ENCODE results near the gene PSMD12.
A peak's percentile ranks its signal among the peaks of the same experiment; 100 is the strongest.
"Not testable (repeated sequence)": the region's sequence is repeated elsewhere in the genome, so short reads cannot be mapped to it uniquely, and the experiment has no call there.

PSMD12 gene

DNA sequence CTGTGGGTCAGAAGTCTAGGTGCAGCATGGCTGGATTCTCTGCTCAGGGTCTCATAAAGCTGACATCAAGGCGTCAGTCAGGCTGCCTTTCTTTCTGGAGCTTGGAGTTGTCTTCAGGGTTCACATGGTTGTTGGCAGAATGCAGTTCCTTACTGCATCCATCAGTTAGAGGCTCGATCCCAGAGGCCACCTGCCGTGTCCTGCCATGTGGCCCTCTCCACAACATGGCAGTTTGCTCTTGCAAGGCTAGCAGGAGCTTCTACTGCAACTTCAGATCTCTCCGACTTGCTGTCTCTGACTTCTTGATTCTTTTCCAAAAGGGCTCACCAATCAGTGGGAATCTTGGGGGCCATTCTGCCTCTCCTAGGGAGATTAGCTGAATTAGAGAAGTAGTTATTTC, 22.6 kb upstream of the PSMD12 start:
- no peak overlapping the region for H3K4me3 ChIP-seq (ENCODE audit: low read depth, low read length)
- TF ChIP-seq, protein P1, sequence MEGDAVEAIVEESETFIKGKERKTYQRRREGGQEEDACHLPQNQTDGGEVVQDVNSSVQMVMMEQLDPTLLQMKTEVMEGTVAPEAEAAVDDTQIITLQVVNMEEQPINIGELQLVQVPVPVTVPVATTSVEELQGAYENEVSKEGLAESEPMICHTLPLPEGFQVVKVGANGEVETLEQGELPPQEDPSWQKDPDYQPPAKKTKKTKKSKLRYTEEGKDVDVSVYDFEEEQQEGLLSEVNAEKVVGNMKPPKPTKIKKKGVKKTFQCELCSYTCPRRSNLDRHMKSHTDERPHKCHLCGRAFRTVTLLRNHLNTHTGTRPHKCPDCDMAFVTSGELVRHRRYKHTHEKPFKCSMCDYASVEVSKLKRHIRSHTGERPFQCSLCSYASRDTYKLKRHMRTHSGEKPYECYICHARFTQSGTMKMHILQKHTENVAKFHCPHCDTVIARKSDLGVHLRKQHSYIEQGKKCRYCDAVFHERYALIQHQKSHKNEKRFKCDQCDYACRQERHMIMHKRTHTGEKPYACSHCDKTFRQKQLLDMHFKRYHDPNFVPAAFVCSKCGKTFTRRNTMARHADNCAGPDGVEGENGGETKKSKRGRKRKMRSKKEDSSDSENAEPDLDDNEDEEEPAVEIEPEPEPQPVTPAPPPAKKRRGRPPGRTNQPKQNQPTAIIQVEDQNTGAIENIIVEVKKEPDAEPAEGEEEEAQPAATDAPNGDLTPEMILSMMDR (conservative IDR thresholded peaks at IDR 0.05; ENCODE audit: low read depth, low read length): no peak
- DNase-seq (ENCODE audit: low read depth): no peak

DNA sequence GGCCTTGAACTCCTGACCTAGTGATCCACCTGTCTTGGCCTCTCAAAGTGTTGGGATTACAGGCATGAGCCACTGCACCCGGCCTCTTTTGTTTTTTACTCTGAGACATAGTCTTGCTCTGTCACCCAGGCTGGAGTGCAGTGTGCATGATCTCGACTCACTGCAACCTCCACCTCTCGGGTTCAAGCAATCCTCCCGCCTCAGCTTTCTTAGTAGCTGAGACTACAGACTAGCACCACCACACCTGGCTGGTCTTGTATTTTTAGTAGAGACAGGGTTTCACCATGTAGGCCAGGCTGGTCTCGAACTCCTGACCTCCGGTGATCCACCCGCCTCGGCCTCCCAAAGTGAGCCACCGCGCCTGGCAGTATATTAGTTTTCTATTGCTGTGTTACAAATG, 22.2 kb upstream of the PSMD12 start:
- DNase-seq (ENCODE audit: low read depth); H3K4me3 ChIP-seq (ENCODE audit: low read depth, low read length): not testable (repeated sequence)

DNA sequence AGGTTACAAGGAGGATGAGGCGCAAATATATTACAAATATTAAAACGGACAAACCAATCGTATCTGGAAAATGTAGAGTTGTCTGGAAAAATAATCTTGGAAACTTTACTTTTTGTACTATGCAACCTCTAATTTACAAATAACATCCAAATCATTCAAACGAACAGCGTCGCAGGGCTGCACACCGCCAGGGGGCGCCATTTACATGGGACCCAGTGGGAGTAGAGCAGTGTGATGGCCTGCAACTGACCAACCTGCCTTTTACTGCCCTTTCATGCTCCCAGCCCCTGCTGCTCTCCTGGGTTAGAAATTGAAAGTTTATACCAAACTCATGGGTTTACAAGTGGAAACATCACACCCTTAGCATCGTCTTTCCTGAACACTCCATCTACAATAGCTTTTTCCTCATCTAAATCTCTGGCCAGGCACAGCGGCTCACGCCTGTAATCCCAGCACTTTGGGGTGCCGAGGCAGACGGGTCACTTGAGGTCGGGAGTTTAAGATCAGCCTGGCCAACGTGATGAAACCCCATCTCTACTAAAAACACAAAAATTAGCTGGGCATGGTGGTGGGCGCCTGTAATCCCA, 20.7 kb upstream of the PSMD12 start:
- TF ChIP-seq, protein P1 (conservative IDR thresholded peaks at IDR 0.05; ENCODE audit: low read depth, low read length): peak; percentile 77
- H3K4me3 ChIP-seq (ENCODE audit: low read depth, low read length): no peak overlapping the region
- peak; percentile 32 for DNase-seq (ENCODE audit: low read depth)

DNA sequence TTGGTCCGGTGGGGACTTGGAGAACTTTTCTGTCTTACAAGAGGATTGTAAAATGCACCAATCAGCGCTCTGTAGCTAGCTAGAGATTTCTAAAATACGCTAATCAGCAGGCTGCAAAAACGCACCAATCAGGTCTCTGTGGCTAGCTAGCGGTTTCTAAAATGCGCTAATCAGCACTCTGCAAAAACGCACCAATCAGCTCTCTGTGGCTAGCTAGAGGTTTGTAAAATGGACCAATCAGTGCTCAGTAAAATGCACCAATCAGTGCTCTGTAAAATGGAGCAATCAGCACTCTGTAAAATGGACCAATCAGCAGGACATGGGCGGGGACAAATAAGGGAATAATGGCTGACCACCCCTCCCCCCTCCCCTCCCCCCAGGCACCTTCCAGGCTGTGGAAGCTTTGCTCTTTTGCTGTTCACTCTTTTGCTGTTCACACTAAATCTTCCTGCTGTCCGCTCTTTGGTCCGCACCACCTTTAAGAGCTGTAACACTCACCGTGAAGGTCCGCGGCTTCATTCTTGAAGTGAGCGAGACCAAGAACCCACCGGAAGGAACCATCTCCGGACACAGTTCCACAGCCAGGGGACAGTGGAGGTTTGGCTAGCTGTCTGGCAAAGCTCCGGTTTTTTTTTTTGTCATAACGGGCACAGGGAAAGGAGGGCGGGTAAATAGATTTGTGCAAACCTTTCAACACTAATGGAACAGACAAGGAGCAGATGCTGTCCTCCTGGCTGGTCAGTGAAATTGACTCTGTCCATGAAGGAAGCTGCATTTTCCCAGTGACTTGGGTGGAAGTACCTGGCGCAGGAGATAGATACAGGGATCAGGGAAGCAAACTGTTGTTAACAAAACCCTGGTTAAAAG, 19.0 kb upstream of the PSMD12 start:
- TF ChIP-seq, protein P1 (conservative IDR thresholded peaks at IDR 0.05; ENCODE audit: low read depth, low read length): no peak
- no peak for DNase-seq (ENCODE audit: low read depth)
- H3K4me3 ChIP-seq (ENCODE audit: low read depth, low read length): no peak overlapping the region

DNA sequence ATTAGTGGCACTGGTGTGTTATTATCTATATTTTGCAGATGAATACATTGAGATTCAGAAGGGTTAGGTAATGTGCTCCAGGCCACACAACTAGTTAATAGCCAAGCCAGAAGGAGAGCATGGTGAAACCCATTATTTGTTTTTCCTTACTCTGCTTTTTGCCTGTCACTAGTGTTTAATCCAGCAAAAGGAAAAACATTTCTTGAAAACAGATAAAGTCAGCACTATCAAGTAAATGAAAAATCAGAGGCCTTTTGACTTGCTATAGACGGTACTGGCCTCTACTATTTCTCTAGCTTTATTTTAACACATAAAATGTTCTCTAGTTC, 15.5 kb upstream of the PSMD12 start:
- no peak for DNase-seq (ENCODE audit: low read depth)
- no peak overlapping the region for H3K4me3 ChIP-seq (ENCODE audit: low read depth, low read length)
- TF ChIP-seq, protein P1 (conservative IDR thresholded peaks at IDR 0.05; ENCODE audit: low read depth, low read length): no peak

DNA sequence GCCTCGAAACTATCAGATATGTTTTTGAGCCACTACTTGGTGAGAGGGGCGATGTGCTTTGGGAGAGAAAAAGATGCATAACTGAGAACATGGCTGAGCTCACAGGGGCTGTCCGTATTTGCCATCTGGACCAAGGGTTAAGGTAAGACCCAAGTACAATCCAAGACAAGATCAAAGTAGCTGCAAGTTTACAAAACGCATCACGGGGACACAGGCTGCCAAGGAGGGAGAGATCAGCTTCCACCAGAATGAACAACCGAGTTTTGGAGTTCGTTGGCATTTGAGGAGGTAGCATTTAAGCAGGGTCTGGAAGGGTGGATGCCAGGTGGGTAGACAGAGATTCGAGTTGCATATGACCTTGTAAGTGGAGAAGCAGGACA, 12.9 kb upstream of the PSMD12 start:
- TF ChIP-seq, protein P1 (conservative IDR thresholded peaks at IDR 0.05; ENCODE audit: low read depth, low read length): no peak
- H3K4me3 ChIP-seq (ENCODE audit: low read depth, low read length): peak overlapping the region; percentile 72
- DNase-seq (ENCODE audit: low read depth): no peak

DNA sequence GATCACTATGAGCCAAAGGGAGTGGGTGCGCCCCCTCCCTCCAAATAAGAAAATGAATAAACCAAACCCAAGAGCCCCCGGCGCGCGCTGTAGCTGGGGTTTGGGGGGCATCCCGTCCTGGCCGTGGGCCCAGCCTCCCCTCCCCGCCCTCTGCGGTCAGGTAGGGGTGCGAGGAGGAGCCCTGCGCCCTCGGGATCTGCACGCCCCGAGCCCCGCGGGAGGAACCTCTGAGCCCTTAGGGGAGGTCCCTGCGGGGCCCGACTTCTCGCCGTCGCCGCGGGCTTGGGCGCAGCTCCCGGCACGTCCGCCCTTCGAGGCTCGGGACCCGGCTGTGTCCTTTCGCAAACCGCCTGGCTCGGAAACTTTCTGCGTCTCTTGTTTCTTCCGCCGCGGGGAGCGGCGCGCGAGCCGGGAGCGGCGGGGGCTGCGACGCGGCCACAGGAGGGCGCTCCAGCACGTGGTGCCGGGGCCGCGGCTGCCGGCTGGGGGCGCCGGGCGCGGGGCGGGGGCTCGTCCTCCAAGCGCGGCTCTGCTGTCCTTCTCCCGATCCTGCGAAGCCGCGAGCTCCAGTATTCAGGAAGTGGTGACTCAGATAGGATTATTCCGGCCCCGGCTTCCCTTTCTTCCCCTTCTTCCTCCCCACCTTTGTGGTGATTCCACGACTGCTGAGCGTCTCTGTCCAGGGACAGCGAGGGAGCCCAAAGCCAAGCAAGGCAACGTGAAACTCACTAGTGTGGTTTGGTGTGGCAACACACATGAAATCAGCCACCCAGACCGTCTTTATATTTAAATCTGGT, 12.3 kb upstream of the PSMD12 start:
- DNase-seq (ENCODE audit: low read depth): peak; percentile 74
- H3K4me3 ChIP-seq (ENCODE audit: low read depth, low read length): peak overlapping the region; percentile 72
- TF ChIP-seq, protein P1 (conservative IDR thresholded peaks at IDR 0.05; ENCODE audit: low read depth, low read length): peak; percentile 31
